Activated T-helper 9 cell treated with anti-CD3 and anti-CD28 coated beads, Interleukin-2, amount 50 U/mL, for 16 hours (primary cell): ENCODE data around the gene NREP.
"Not testable (repeated sequence)": the region's sequence is repeated elsewhere in the genome, so short reads cannot be mapped to it uniquely, and the experiment has no call there.

Experiments
- DNase-seq: peaks from one replicate; pipeline ENCODE4 v3.0.0-alpha.2; 2020; ENCODE audit warnings: low read depth

Gene NREP

GRCh38 chr5:111739416-111739815, 17.6 kb downstream of the NREP start:
- DNase-seq = no peak

- no peak for DNase-seq
Observed at GRCh38 chr5:111738118-111738517, 18.9 kb downstream of the NREP start.

- no peak for DNase-seq
Observed at GRCh38 chr5:111737716-111738115, 19.3 kb downstream of the NREP start.

GRCh38 chr5:111735583-111736270, 21.3 kb downstream of the NREP start:
- DNase-seq = no peak

- no peak for DNase-seq
Observed at GRCh38 chr5:111734597-111734996, 22.4 kb downstream of the NREP start.

- no peak for DNase-seq
Observed at GRCh38 chr5:111734013-111734412, 23.0 kb downstream of the NREP start.

GRCh38 chr5:111733571-111733970, 23.4 kb downstream of the NREP start:
- DNase-seq = no peak

GRCh38 chr5:111731638-111732037, 25.4 kb downstream of the NREP start:
- DNase-seq = no peak

- DNase-seq = no peak
Observed at GRCh38 chr5:111730659-111731382, 26.2 kb downstream of the NREP start.

- DNase-seq = no peak
Observed at GRCh38 chr5:111728941-111729340, 28.1 kb downstream of the NREP start.

GRCh38 chr5:111726986-111727385, 30.0 kb downstream of the NREP start:
- DNase-seq = no peak

- no peak for DNase-seq
Observed at GRCh38 chr5:111722140-111722539, 34.9 kb downstream of the NREP start.

GRCh38 chr5:111720333-111720890, 36.6 kb downstream of the NREP start:
- DNase-seq = no peak

- DNase-seq = no peak
Observed at GRCh38 chr5:111719773-111720172, 37.2 kb downstream of the NREP start.

GRCh38 chr5:111716789-111717188, 40.2 kb downstream of the NREP start:
- not testable (repeated sequence) for DNase-seq

GRCh38 chr5:111707630-111708164, 49.3 kb downstream of the NREP start:
- no peak for DNase-seq

GRCh38 chr5:111706345-111706744, 50.6 kb downstream of the NREP start:
- no peak for DNase-seq

- no peak for DNase-seq
Observed at GRCh38 chr5:111704452-111705085, 52.4 kb downstream of the NREP start.

- DNase-seq = no peak
Observed at GRCh38 chr5:111703662-111704061, 53.3 kb downstream of the NREP start.

GRCh38 chr5:111699976-111700375, 57.0 kb downstream of the NREP start:
- no peak for DNase-seq

- DNase-seq = no peak
Observed at GRCh38 chr5:111699324-111699723, 57.7 kb downstream of the NREP start.

- DNase-seq = no peak
Observed at GRCh38 chr5:111697881-111698757, 58.9 kb downstream of the NREP start.
